Activated naive CD8-positive, alpha-beta T cell treated with anti-CD3 and anti-CD28 coated beads, Interleukin-2, amount 50 U/mL, for 24 hours (primary cell): ENCODE results near the gene ABCA13.

Experiments
- ATAC-seq: fragments of 150-1000 bp; cut with Tn5 transposase; one replicate; pipeline ENCODE4 v1.10.0; 2021
- DNase-seq: peaks from one replicate; pipeline ENCODE4 v3.0.0; 2021
- H3K27ac Mint-ChIP-seq: one replicate; pipeline ENCODE4 v1.8.0; 2021; ENCODE audit warnings: mild to moderate bottlenecking, mixed read lengths
- H3K27me3 Mint-ChIP-seq: one replicate; pipeline ENCODE4 v1.8.0; 2021; ENCODE audit warnings: mixed read lengths
- H3K36me3 Mint-ChIP-seq: one replicate; pipeline ENCODE4 v1.8.0; 2021; ENCODE audit warnings: low read depth, mixed read lengths
- H3K4me1 Mint-ChIP-seq: one replicate; pipeline ENCODE4 v1.8.0; 2021; ENCODE audit warnings: mixed read lengths
- H3K4me3 Mint-ChIP-seq: one replicate; pipeline ENCODE4 v1.8.0; 2021; ENCODE audit warnings: mild to moderate bottlenecking, moderate library complexity, mixed read lengths
- H3K9me3 Mint-ChIP-seq: one replicate; pipeline ENCODE4 v1.8.0; 2021; ENCODE audit warnings: mixed read lengths

Gene ABCA13

DNA sequence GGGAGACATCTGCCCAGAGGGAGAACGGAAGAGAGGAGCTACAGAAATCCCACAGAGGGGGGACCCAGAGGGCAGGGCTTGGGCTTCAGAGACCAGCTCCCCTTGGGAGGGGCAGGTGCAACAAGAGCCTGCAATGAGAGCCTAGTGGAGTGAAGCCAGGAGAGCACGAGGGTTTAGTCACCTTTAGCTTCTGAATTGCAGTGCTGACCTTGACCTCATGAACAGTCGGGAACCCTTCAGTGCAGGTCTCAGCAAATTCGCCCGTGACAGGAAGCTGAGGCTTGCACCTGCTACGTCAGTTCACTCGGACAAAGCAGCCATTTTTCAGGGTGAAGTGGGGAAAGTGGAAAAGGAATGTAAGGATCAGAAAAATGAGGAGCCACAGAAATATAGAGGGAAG lies 446.2 kb downstream of the ABCA13 start:
- no peak overlapping the region for H3K27ac Mint-ChIP-seq
- no peaks in the 10 kb centered on the region for H3K9me3 Mint-ChIP-seq
- H3K4me1 Mint-ChIP-seq: no peaks in the 10 kb centered on the region
- ATAC-seq (no peak), DNase-seq (no peak)
- no peak overlapping the region for H3K4me3 Mint-ChIP-seq
- no peaks in the 10 kb centered on the region for H3K36me3 Mint-ChIP-seq
- H3K27me3 Mint-ChIP-seq: no peaks in the 10 kb centered on the region

DNA sequence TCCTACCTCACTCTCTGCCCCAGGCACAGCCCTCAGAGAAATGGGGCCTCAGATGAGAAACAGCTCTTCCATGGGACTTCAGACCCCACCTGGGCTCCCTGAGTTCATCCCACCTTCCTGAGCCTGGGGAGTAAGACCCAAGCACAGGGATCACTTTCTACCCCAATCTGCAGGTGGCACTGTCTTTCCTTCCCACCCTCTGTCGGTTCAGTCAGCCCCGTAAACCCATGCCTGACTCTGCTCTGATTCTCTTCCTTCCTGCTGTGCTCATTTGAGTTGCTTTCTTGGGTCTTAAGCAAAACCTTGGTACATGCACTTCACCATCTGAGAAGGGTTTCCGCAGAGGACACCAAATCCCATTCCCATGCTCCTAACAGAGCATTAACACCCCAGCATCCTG lies 446.7 kb downstream of the ABCA13 start:
- Mint-ChIP-seq H3K4me3 (no peak overlapping the region), H3K27ac (no peak overlapping the region), H3K36me3 (no peaks in the 10 kb centered on the region), H3K4me1 (no peaks in the 10 kb centered on the region), H3K27me3 (no peaks in the 10 kb centered on the region), H3K9me3 (no peaks in the 10 kb centered on the region)
- DNase-seq: no peak
- no peak for ATAC-seq

DNA sequence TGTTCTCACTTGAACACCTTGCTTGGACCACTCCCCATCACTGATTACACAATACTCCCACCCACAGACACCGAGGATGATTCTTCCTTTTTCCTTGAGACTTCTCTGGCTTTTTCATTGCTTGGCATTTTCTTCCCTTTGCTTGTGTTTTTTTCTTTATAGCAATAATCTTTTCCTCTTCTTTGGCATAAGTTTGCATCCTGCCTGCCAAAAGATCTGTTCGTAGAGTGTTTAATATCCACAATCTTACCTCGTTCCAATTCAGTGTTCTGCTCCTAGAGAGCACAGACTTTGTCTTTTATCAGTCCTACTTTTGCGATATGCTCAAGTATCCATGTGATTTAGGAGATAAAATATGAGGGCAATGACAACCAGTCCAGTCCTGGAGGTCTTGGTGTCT lies 449.8 kb downstream of the ABCA13 start:
- DNase-seq (no peak), ATAC-seq (no peak)
- Mint-ChIP-seq H3K27ac (no peak overlapping the region), H3K4me3 (no peak overlapping the region), H3K9me3 (no peaks in the 10 kb centered on the region), H3K27me3 (no peaks in the 10 kb centered on the region), H3K36me3 (no peaks in the 10 kb centered on the region), H3K4me1 (no peaks in the 10 kb centered on the region)

- no peaks in the 10 kb centered on the region for H3K4me1 Mint-ChIP-seq
- H3K4me3 Mint-ChIP-seq: no peak overlapping the region
- ATAC-seq: no peak
- peaks cover 4% of the 10 kb centered on the region for H3K9me3 Mint-ChIP-seq
- H3K27ac Mint-ChIP-seq: no peak overlapping the region
- DNase-seq: no peak
- H3K27me3 Mint-ChIP-seq: no peaks in the 10 kb centered on the region
- H3K36me3 Mint-ChIP-seq: no peaks in the 10 kb centered on the region
These were observed 455.9 kb downstream of the ABCA13 start for GRCh38 chr7:48627164-48627563.

- Mint-ChIP-seq H3K4me3 (no peak overlapping the region), H3K4me1 (no peaks in the 10 kb centered on the region), H3K27me3 (no peaks in the 10 kb centered on the region), H3K9me3 (peaks cover 4% of the 10 kb centered on the region), H3K27ac (no peak overlapping the region), H3K36me3 (no peaks in the 10 kb centered on the region)
- no peak for DNase-seq
- ATAC-seq: no peak
These were observed 457.6 kb downstream of the ABCA13 start for GRCh38 chr7:48628793-48629349.

DNA sequence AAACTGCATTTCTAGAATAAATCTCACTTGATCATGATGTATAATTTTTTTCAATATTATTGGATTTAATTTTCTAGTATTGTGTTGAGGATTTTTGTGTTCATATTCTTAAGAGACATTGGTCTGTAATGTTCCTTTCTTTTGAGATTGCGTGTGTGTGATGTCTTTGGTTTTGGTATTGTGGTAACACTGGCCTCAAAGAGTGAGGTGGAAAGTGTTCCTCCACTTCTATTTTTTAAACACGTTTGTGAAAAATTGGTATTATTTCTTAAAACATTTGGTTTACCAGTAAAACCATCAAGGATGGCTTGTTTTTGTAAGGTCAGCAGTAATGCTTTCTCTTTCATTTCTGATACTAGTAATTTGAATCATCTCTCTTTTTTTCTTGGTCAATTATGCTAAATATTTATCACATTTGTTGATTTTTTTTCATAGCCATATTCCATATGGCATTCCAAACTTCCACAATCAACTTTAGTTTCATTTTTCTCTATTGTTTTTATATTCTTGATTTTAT lies 462.9 kb downstream of the ABCA13 start:
- no peak for DNase-seq

DNA sequence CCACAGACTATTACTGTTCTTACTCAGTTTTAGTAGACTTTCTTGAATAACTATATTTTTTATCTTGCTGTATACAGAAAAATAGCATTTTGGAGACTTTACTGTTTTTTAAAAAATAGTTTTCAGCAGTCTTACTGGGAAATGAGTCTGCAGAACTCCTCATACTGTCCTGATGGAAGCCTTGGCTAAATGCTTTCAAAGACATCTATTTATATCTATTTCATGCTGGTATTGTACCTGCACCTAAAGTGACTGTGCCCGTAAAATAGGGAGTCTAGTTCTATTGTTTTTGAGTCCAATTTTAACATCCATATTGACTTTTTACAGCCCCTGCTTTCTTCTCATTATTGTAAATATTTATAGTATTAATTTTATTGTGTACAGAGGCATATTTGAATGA lies 464.5 kb downstream of the ABCA13 start:
- DNase-seq: no peak
- H3K9me3 Mint-ChIP-seq: peaks cover 4% of the 10 kb centered on the region
- H3K36me3 Mint-ChIP-seq: no peaks in the 10 kb centered on the region
- H3K27me3 Mint-ChIP-seq: no peaks in the 10 kb centered on the region
- no peak overlapping the region for H3K4me3 Mint-ChIP-seq
- H3K27ac Mint-ChIP-seq: no peak overlapping the region
- ATAC-seq: no peak
- H3K4me1 Mint-ChIP-seq: no peaks in the 10 kb centered on the region

More for the DNA sequence above, 462.9 kb downstream of the ABCA13 start:
- ATAC-seq: no peak
- Mint-ChIP-seq H3K9me3 (peaks cover under 1% of the 10 kb centered on the region), H3K27me3 (no peaks in the 10 kb centered on the region), H3K36me3 (no peaks in the 10 kb centered on the region), H3K4me3 (no peak overlapping the region), H3K27ac (no peak overlapping the region), H3K4me1 (no peaks in the 10 kb centered on the region)

DNA sequence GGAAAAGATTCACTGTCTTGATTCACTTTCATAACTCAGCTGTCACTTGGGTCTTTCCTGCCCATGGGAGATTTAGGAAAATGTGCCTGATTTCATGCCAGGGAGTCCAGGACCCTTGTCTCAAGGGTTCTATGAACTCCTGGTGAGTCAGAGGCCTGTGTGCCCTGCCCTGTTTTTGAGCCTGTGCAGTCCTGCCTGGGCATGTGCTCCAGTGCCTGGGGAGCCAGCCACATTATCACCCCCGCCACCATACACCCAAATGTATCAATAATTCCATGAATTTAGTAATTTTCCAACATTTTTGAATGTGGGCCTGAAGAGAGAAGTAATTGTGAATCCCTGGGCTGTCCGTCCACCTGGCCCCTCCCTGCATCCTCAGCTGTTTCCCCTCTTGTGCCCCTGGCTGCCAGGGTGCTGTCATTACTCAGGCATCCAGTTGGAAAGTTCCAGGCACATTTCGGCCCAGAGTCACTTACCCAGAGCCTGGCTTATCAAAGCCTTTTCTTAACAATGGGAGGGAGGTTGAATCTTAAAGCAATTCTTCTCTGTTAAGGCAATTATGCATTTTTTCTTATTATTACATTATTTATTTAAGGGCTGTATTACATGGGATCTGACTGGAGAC lies 465.2 kb downstream of the ABCA13 start:
- no peak overlapping the region for H3K4me3 Mint-ChIP-seq
- H3K36me3 Mint-ChIP-seq: no peaks in the 10 kb centered on the region
- H3K4me1 Mint-ChIP-seq: no peaks in the 10 kb centered on the region
- ATAC-seq (no peak), DNase-seq (no peak)
- H3K9me3 Mint-ChIP-seq: peaks cover 4% of the 10 kb centered on the region
- H3K27me3 Mint-ChIP-seq: no peaks in the 10 kb centered on the region
- no peak overlapping the region for H3K27ac Mint-ChIP-seq

- no peak overlapping the region for H3K4me3 Mint-ChIP-seq
- peaks cover 4% of the 10 kb centered on the region for H3K9me3 Mint-ChIP-seq
- H3K36me3 Mint-ChIP-seq: no peaks in the 10 kb centered on the region
- no peaks in the 10 kb centered on the region for H3K4me1 Mint-ChIP-seq
- DNase-seq (no peak), ATAC-seq (no peak)
- no peak overlapping the region for H3K27ac Mint-ChIP-seq
- H3K27me3 Mint-ChIP-seq: no peaks in the 10 kb centered on the region
These were observed 466.1 kb downstream of the ABCA13 start for GRCh38 chr7:48637382-48637781.

DNA sequence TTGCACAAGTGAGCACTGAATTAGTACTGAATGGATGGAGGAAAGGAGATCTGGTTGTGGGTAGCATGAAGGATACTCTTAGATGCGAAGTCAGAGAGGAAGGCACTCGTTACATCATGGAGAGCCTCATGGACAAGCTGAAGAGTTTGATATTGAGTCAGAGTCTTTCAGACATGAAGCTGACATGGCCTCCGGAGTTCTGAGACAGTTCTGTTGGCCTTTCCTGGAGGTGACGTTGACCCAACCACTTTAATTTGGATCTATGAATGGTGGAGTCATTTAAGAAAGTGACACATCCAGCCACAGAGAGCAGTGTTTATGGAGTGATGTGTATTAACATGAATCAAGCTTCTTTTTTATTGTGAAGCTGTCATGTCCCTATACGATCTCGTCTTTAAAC lies 466.8 kb downstream of the ABCA13 start:
- Mint-ChIP-seq H3K9me3 (peaks cover 4% of the 10 kb centered on the region), H3K36me3 (no peaks in the 10 kb centered on the region), H3K4me1 (no peaks in the 10 kb centered on the region), H3K27me3 (no peaks in the 10 kb centered on the region), H3K27ac (no peak overlapping the region), H3K4me3 (no peak overlapping the region)
- DNase-seq (no peak), ATAC-seq (no peak)

DNA sequence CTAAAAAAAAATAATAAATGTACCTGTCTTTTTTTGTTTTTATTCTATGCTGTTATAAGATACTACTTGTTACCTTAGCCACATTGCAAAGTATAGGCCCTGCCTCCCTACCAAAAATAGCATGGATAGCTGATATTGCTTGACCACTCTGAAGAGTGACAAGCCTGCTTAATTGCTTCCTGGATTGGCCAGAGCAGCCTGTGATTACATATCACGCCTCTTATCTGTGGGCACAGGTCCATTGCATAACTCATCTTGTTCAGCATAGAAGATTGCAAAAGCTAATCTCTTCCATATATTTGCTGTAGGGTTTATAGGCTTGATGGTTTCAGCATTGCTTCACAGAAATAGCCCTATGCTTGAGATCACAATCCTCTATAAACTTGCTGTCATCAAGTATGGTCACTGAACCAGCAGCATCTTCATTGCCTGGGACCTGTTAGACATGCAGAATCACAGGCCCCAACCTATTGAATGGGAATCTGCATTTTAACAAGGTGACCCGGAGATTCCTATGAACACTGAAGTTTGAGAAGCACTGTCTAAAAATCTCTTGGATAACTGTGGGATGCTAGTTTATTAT lies 472.3 kb downstream of the ABCA13 start:
- DNase-seq (no peak), ATAC-seq (no peak)
- Mint-ChIP-seq H3K27ac (no peak overlapping the region), H3K36me3 (no peaks in the 10 kb centered on the region), H3K4me3 (no peak overlapping the region), H3K4me1 (no peaks in the 10 kb centered on the region), H3K27me3 (no peaks in the 10 kb centered on the region), H3K9me3 (peaks cover 4% of the 10 kb centered on the region)

DNA sequence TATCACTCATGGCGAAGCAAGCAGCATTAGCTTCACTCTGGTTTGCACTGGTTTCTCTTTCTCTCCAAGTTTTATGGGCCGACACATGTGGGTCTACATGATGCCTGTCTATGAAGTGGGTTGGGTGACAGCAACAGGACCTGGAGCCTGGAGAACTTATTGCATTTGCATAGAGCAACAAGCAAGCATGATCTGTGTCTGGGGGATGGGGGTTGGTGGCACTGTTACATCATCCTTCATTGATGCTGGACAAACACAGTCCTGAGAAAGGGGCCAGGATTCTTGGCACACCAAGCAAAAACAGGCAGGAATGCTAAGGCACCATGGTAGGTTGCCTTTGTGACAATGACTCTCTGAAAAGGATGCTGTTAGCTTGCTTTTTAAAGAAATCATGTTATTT lies 486.9 kb downstream of the ABCA13 start:
- ATAC-seq (no peak), DNase-seq (no peak)
- Mint-ChIP-seq H3K36me3 (no peaks in the 10 kb centered on the region), H3K4me1 (no peaks in the 10 kb centered on the region), H3K27me3 (no peaks in the 10 kb centered on the region), H3K9me3 (no peaks in the 10 kb centered on the region), H3K27ac (no peak overlapping the region), H3K4me3 (no peak overlapping the region)

- Mint-ChIP-seq H3K4me1 (no peaks in the 10 kb centered on the region), H3K4me3 (no peak overlapping the region), H3K27ac (no peak overlapping the region), H3K9me3 (no peaks in the 10 kb centered on the region), H3K27me3 (no peaks in the 10 kb centered on the region), H3K36me3 (no peaks in the 10 kb centered on the region)
- no peak for DNase-seq
- ATAC-seq: no peak
These were observed 489.1 kb downstream of the ABCA13 start for GRCh38 chr7:48660306-48660870.

DNA sequence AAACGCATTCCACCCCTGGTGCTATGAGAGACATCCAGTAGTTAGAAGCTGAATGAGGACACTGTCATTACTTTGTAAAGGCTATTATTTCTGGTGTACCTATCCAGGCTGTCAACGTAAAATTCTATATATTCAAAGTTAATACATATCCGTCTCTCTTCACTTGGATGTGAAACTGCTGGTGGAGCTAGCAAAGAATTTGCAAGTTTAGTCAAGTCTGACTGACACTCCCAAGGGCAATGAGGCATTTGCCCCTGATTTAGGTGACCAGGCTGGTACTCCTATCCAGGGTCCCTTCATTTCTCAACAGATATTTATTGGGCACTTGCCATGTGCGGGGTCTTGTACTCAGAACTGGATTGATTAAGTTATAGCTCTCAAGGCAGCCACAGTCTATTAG lies 493.0 kb downstream of the ABCA13 start:
- Mint-ChIP-seq H3K27me3 (no peaks in the 10 kb centered on the region), H3K27ac (no peak overlapping the region), H3K9me3 (no peaks in the 10 kb centered on the region), H3K4me3 (no peak overlapping the region), H3K4me1 (no peaks in the 10 kb centered on the region), H3K36me3 (no peaks in the 10 kb centered on the region)
- no peak for ATAC-seq
- DNase-seq: no peak
